GM12878 (cell line): Measurements from ENCODE around the gene NAP1L4. TPM values are rescaled to one million over a fixed set of nuclear protein-coding genes. Genes with fewer than 3 reads are reported as not detected.
A peak's percentile ranks its signal among the peaks of the same experiment; 100 is the strongest.

Experiments
- BMI1 ChIP-seq: fragments of 450-650 bp; IDR thresholded peaks from 2 replicates; pipeline ENCODE4 v1.6.1; 2016; ENCODE audit warnings: mild to moderate bottlenecking, moderate library complexity, borderline replicate concordance
- BRCA1 ChIP-seq: IDR thresholded peaks from 2 replicates; pipeline ENCODE4 v1.6.1; 2011; ENCODE audit warnings: low read depth, low read length, improper control_type of control experiment
- CHD4 ChIP-seq: fragments of 200-600 bp; sonication (generic); IDR thresholded peaks from 2 replicates; pipeline ENCODE4 v1.6.1; 2016; ENCODE audit warnings: mild to moderate bottlenecking
- FOXM1 ChIP-seq: IDR thresholded peaks from 2 replicates; pipeline ENCODE4 v1.6.1; 2012; ENCODE audit warnings: low read depth, mild to moderate bottlenecking, inconsistent platforms, low read length, moderate library complexity
- GATAD2B ChIP-seq: fragments of 450-650 bp; conservative IDR thresholded peaks from 2 replicates; pipeline ENCODE4 v1.6.1; 2017; ENCODE audit warnings: low read depth, mild to moderate bottlenecking, moderate library complexity
- HCFC1 ChIP-seq: fragments of 150-350 bp; IDR thresholded peaks from 2 replicates; pipeline ENCODE4 v1.6.1; 2014; ENCODE audit warnings: low read length
- HDAC6 ChIP-seq: fragments of 200-600 bp; sonication (generic); IDR thresholded peaks from one replicate; pipeline ENCODE4 v1.8.0; 2017; ENCODE audit warnings: antibody characterized with exemption; ENCODE audit not compliant: unreplicated experiment
- KAT2A ChIP-seq: conservative IDR thresholded peaks from 2 replicates; pipeline ENCODE4 v1.6.1; 2011; ENCODE audit warnings: low read depth, low read length; ENCODE audit not compliant: control insufficient read depth
- MEF2B ChIP-seq: fragments of 450-650 bp; IDR thresholded peaks from 2 replicates; pipeline ENCODE4 v1.6.1; 2018; ENCODE audit warnings: mild to moderate bottlenecking, moderate library complexity; ENCODE audit not compliant: partially characterized antibody, poor library complexity, severe bottlenecking
- MTA3 ChIP-seq: IDR thresholded peaks from 2 replicates; pipeline ENCODE4 v1.6.1; 2012; ENCODE audit warnings: low read length, inconsistent platforms, borderline replicate concordance
- MXI1 ChIP-seq: fragments of 150-350 bp; IDR thresholded peaks from 2 replicates; pipeline ENCODE4 v1.6.1; 2011; ENCODE audit warnings: low read depth, mild to moderate bottlenecking, inconsistent platforms, low read length, improper control_type of control experiment
- NBN ChIP-seq: fragments of 450-650 bp; IDR thresholded peaks from 2 replicates; pipeline ENCODE4 v1.6.1; 2016
- POU2F2 ChIP-seq: IDR thresholded peaks from 3 replicates; pipeline ENCODE4 v1.6.1; 2011; ENCODE audit warnings: low read depth, mild to moderate bottlenecking, low read length, borderline replicate concordance
- RB1 ChIP-seq: fragments of 450-650 bp; formaldehyde crosslinking; IDR thresholded peaks from 2 replicates; pipeline ENCODE4 v1.6.1; 2017; ENCODE audit warnings: mild to moderate bottlenecking, borderline replicate concordance
- SIN3A ChIP-seq: IDR thresholded peaks from 2 replicates; pipeline ENCODE4 v1.6.1; 2012; ENCODE audit warnings: low read depth, low read length, improper control_type of control experiment
- ZNF622 ChIP-seq: fragments of 450-650 bp; IDR thresholded peaks from 2 replicates; pipeline ENCODE4 v1.6.1; 2017; ENCODE audit warnings: mild to moderate bottlenecking, inconsistent platforms
- ZZZ3 ChIP-seq: IDR thresholded peaks from 2 replicates; pipeline ENCODE4 v1.6.1; 2011; ENCODE audit warnings: low read depth; ENCODE audit not compliant: control insufficient read depth, insufficient read length
- polyA plus RNA-seq, 11 experiments: library from polyadenylated mRNA; depleted of rRNA in 4 of 11; unstranded in 6 of 11; stranded (reverse) in 5 of 11; fragments of >200 nt; fragmentation: Nextera tagmentation in 4 of 11; fragmentation: Illumina TruSeq in 1 of 11; extraction: Ambion mirVana in 4 of 11; extraction: Trizol in 1 of 11; gene quantifications; 1 replicate in 1 of 11; 2 replicates in 10 of 11; pipeline versions ENCODE4 v1.2.1 to v1.2.3, GENCODE V29; 2011 to 2016; ENCODE audit warnings: inconsistent platforms in 2 of 11, missing spikeins in 2 of 11, low read depth in 1 of 11
- total RNA-seq, 4 experiments: library from RNA; depleted of rRNA in 3 of 4; stranded (reverse); fragments of >200 nt in 3 of 4; fragmentation: Illumina TruSeq in 1 of 4; extraction: Trizol in 1 of 4; gene quantifications; 2 replicates each; pipeline versions ENCODE4 v1.2.1 to v1.2.3, GENCODE V29; 2013 to 2021
- TF ChIP-seq, protein P1 (sequence below): fragments of 450-650 bp; IDR thresholded peaks from 2 replicates; pipeline ENCODE4 v1.6.1; 2017; ENCODE audit warnings: mild to moderate bottlenecking, low read depth, inconsistent platforms; ENCODE audit not compliant: poor library complexity, severe bottlenecking
- TF ChIP-seq, protein P2 (sequence below): IDR thresholded peaks from 2 replicates; pipeline ENCODE4 v1.6.1; 2011; ENCODE audit warnings: borderline replicate concordance, low read depth, mild to moderate bottlenecking, moderate library complexity, low read length; ENCODE audit not compliant: insufficient read depth, poor library complexity, severe bottlenecking
- TF ChIP-seq, protein P3 (sequence below): fragments of 450-650 bp; IDR thresholded peaks from 2 replicates; pipeline ENCODE4 v1.6.1; 2017; ENCODE audit warnings: mild to moderate bottlenecking, moderate library complexity
- TF ChIP-seq, protein P4 (sequence below): fragments of 450-650 bp; IDR thresholded peaks from 2 replicates; pipeline ENCODE4 v1.6.1; 2016; ENCODE audit warnings: mild to moderate bottlenecking
- TF ChIP-seq, protein P5 (sequence below): IDR thresholded peaks from 2 replicates; pipeline ENCODE4 v1.6.1; 2012; ENCODE audit warnings: low read depth, low read length, improper control_type of control experiment

The NAP1L4 gene
- total and polyA plus RNA-seq, 10 of the 15 experiments (the other 5 are each of a cell fraction or from before 2014, with no cell fraction given), result 24.8 to 198 (median 114) TPM

DNA sequence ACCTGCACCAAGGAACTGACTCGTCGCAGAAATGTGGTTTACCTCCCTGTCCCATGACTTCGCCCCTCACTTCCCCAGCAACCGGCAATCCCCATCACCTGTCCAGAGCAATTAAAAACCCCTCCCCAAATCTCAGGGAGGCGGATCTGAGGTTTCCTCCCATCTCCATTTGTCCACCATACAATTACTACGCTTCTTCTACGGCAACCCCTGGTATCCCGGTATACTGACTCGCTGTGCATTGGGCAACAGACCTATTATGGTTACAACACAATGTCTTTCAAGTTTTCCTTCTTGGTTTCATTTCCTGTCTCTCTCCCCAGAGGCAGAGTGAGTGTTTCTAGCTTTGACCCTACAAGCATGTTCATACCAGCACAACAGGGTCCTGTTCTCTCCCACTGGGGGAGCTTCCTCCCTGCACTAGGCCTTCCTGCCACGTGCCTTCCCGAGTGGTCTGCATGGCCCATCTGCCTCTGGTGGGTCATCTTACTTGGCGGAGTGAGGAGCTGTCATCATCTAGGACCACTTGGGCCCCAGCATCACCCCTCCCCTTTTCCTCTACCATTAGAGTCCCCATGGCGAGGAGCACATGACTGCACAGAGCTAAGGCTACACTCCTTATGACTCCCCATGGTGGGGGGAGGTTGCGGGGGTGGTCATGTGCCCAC lies 30.3 kb upstream of the NAP1L4 start (continued):
- TF ChIP-seq, protein P1, sequence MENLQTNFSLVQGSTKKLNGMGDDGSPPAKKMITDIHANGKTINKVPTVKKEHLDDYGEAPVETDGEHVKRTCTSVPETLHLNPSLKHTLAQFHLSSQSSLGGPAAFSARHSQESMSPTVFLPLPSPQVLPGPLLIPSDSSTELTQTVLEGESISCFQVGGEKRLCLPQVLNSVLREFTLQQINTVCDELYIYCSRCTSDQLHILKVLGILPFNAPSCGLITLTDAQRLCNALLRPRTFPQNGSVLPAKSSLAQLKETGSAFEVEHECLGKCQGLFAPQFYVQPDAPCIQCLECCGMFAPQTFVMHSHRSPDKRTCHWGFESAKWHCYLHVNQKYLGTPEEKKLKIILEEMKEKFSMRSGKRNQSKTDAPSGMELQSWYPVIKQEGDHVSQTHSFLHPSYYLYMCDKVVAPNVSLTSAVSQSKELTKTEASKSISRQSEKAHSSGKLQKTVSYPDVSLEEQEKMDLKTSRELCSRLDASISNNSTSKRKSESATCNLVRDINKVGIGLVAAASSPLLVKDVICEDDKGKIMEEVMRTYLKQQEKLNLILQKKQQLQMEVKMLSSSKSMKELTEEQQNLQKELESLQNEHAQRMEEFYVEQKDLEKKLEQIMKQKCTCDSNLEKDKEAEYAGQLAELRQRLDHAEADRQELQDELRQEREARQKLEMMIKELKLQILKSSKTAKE, result no peak
- TF ChIP-seq NBN, result peak; percentile 18; the same call in 1 of the 2 replicates
- no peak for TF ChIP-seq MXI1
- TF ChIP-seq MTA3, result no peak; the same call in 1 of the 2 replicates
- peak; percentile 55 for TF ChIP-seq MEF2B
- TF ChIP-seq ZZZ3, result no peak
- no peak for TF ChIP-seq KAT2A
- TF ChIP-seq ZNF622, result no peak
- no peak for TF ChIP-seq BMI1
- TF ChIP-seq, protein P2, sequence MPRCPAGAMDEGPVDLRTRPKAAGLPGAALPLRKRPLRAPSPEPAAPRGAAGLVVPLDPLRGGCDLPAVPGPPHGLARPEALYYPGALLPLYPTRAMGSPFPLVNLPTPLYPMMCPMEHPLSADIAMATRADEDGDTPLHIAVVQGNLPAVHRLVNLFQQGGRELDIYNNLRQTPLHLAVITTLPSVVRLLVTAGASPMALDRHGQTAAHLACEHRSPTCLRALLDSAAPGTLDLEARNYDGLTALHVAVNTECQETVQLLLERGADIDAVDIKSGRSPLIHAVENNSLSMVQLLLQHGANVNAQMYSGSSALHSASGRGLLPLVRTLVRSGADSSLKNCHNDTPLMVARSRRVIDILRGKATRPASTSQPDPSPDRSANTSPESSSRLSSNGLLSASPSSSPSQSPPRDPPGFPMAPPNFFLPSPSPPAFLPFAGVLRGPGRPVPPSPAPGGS, result no peak
- TF ChIP-seq POU2F2, result no peak
- TF ChIP-seq, protein P3, sequence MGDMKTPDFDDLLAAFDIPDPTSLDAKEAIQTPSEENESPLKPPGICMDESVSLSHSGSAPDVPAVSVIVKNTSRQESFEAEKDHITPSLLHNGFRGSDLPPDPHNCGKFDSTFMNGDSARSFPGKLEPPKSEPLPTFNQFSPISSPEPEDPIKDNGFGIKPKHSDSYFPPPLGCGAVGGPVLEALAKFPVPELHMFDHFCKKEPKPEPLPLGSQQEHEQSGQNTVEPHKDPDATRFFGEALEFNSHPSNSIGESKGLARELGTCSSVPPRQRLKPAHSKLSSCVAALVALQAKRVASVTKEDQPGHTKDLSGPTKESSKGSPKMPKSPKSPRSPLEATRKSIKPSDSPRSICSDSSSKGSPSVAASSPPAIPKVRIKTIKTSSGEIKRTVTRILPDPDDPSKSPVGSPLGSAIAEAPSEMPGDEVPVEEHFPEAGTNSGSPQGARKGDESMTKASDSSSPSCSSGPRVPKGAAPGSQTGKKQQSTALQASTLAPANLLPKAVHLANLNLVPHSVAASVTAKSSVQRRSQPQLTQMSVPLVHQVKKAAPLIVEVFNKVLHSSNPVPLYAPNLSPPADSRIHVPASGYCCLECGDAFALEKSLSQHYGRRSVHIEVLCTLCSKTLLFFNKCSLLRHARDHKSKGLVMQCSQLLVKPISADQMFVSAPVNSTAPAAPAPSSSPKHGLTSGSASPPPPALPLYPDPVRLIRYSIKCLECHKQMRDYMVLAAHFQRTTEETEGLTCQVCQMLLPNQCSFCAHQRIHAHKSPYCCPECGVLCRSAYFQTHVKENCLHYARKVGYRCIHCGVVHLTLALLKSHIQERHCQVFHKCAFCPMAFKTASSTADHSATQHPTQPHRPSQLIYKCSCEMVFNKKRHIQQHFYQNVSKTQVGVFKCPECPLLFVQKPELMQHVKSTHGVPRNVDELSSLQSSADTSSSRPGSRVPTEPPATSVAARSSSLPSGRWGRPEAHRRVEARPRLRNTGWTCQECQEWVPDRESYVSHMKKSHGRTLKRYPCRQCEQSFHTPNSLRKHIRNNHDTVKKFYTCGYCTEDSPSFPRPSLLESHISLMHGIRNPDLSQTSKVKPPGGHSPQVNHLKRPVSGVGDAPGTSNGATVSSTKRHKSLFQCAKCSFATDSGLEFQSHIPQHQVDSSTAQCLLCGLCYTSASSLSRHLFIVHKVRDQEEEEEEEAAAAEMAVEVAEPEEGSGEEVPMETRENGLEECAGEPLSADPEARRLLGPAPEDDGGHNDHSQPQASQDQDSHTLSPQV, result no peak
- TF ChIP-seq, protein P4, sequence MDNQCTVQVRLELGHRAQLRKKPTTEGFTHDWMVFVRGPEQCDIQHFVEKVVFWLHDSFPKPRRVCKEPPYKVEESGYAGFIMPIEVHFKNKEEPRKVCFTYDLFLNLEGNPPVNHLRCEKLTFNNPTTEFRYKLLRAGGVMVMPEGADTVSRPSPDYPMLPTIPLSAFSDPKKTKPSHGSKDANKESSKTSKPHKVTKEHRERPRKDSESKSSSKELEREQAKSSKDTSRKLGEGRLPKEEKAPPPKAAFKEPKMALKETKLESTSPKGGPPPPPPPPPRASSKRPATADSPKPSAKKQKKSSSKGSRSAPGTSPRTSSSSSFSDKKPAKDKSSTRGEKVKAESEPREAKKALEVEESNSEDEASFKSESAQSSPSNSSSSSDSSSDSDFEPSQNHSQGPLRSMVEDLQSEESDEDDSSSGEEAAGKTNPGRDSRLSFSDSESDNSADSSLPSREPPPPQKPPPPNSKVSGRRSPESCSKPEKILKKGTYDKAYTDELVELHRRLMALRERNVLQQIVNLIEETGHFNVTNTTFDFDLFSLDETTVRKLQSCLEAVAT, result no peak
- TF ChIP-seq RB1, result no peak
- TF ChIP-seq, protein P5, sequence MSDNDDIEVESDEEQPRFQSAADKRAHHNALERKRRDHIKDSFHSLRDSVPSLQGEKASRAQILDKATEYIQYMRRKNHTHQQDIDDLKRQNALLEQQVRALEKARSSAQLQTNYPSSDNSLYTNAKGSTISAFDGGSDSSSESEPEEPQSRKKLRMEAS, result no peak; the same call in 1 of the 2 replicates
- no peak for TF ChIP-seq SIN3A
- no peak for TF ChIP-seq FOXM1
- TF ChIP-seq HCFC1, result no peak
- TF ChIP-seq CHD4, result no peak
- TF ChIP-seq BRCA1, result no peak
- no peak for TF ChIP-seq GATAD2B
- no peak for TF ChIP-seq HDAC6
